Loucy (cell line): ENCODE measurements around the gene PLS1.

Source experiments
- H2AFZ ChIP-seq: fragments of 200-600 bp; sonication (generic); 2 replicates; pipeline ENCODE4 v1.6.0; 2016; ENCODE audit warnings: antibody characterized with exemption, mild to moderate bottlenecking, low read length, moderate library complexity
- H3F3A ChIP-seq: fragments of 200-600 bp; 2 replicates; pipeline ENCODE4 v1.6.0; 2016; ENCODE audit warnings: antibody characterized with exemption, low read depth, mild to moderate bottlenecking
- H3K27me3 ChIP-seq: fragments of 200-600 bp; sonication (generic); 2 replicates; pipeline ENCODE4 v1.6.1; 2014; ENCODE audit warnings: low read length, mild to moderate bottlenecking; ENCODE audit not compliant: insufficient read depth, poor library complexity, severe bottlenecking
- H3K36me3 ChIP-seq: fragments of 200-600 bp; sonication (generic); 2 replicates; pipeline ENCODE4 v1.6.1; 2016; ENCODE audit warnings: low read length; ENCODE audit not compliant: insufficient read depth
- H3K4me1 ChIP-seq: fragments of 200-600 bp; sonication (generic); 2 replicates; pipeline ENCODE4 v1.5.1; 2014; ENCODE audit warnings: low read length, mild to moderate bottlenecking; ENCODE audit not compliant: insufficient read depth, poor library complexity, severe bottlenecking
- H3K4me2 ChIP-seq: fragments of 200-600 bp; sonication (generic); 2 replicates; pipeline ENCODE4 v1.6.0; 2014; ENCODE audit warnings: antibody characterized with exemption, low read length, low read depth, mild to moderate bottlenecking; ENCODE audit not compliant: poor library complexity, severe bottlenecking
- H3K4me3 ChIP-seq: fragments of 200-600 bp; sonication (generic); 2 replicates; pipeline ENCODE4 v1.5.1; 2014; ENCODE audit warnings: low read length, mild to moderate bottlenecking, mixed read lengths; ENCODE audit not compliant: poor library complexity, severe bottlenecking
- H3K79me2 ChIP-seq: fragments of 200-600 bp; sonication (generic); 2 replicates; pipeline ENCODE4 v1.6.1; 2014; ENCODE audit warnings: low read length; ENCODE audit not compliant: insufficient read depth
- H3K9ac ChIP-seq: fragments of 200-600 bp; sonication (generic); 2 replicates; pipeline ENCODE4 v1.6.0; 2014; ENCODE audit warnings: mild to moderate bottlenecking, low read depth, low read length, moderate library complexity; ENCODE audit not compliant: poor library complexity, severe bottlenecking
- H3K9me2 ChIP-seq: fragments of 200-600 bp; sonication (generic); replicated peaks from 2 replicates; pipeline ENCODE4 v1.6.1; 2016; ENCODE audit warnings: low read depth, low read length, mixed read lengths
- H3K9me3 ChIP-seq: fragments of 200-600 bp; sonication (generic); 2 replicates; pipeline ENCODE4 v1.6.1; 2014; ENCODE audit warnings: mild to moderate bottlenecking, antibody characterized with exemption, low read length, low read depth; ENCODE audit not compliant: insufficient read depth
- H4K20me1 ChIP-seq: fragments of 200-600 bp; sonication (generic); 2 replicates; pipeline ENCODE4 v1.6.0; 2014; ENCODE audit warnings: antibody characterized with exemption, low read length, mild to moderate bottlenecking; ENCODE audit not compliant: insufficient read depth, poor library complexity, severe bottlenecking
- EZH2phosphoT487 ChIP-seq: fragments of 200-600 bp; IDR thresholded peaks from 2 replicates; pipeline ENCODE4 v1.6.1; 2018; ENCODE audit warnings: antibody characterized with exemption, mild to moderate bottlenecking, moderate library complexity, borderline replicate concordance
- TF ChIP-seq, protein P1 (sequence below): fragments of 200-600 bp; sonication (generic); conservative IDR thresholded peaks from 2 replicates; pipeline ENCODE4 v1.5.1; 2014; ENCODE audit warnings: mild to moderate bottlenecking, antibody characterized with exemption, low read length

PLS1 gene

DNA sequence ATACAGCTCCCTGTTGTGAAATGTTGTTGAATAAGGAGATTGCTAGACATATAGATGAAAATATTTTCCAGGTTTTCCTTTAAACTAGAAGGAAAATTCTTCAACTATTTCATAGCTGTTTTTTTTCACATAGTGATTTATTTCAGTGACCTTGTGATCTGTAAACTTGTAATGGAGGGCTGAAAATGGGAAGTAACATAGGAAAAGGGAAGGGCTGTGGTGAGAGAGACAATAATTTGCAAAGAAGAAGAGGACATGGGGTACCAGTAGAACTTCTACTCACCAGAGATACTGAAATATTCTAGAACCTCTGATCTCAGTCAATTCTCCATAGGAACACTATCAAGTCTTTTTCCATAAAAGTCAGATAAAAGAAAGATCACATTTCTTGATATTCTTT is 60.4 kb downstream of the PLS1 start:
- Histone ChIP-seq H3K9me2 (no peaks in the 10 kb centered on the region), H3K36me3 (no peaks in the 10 kb centered on the region), H3K79me2 (no peaks in the 10 kb centered on the region), H3K27me3 (no peaks in the 10 kb centered on the region), H3K9me3 (no peaks in the 10 kb centered on the region), H3K4me1 (peaks cover 13% of the 10 kb centered on the region), H3K4me2 (no peak overlapping the region), H4K20me1 (no peaks in the 10 kb centered on the region), H3K4me3 (no peak overlapping the region), H3K9ac (no peak overlapping the region), H3F3A (no peaks in the 10 kb centered on the region), H2AFZ (no peak overlapping the region)
- TF ChIP-seq, protein P1, sequence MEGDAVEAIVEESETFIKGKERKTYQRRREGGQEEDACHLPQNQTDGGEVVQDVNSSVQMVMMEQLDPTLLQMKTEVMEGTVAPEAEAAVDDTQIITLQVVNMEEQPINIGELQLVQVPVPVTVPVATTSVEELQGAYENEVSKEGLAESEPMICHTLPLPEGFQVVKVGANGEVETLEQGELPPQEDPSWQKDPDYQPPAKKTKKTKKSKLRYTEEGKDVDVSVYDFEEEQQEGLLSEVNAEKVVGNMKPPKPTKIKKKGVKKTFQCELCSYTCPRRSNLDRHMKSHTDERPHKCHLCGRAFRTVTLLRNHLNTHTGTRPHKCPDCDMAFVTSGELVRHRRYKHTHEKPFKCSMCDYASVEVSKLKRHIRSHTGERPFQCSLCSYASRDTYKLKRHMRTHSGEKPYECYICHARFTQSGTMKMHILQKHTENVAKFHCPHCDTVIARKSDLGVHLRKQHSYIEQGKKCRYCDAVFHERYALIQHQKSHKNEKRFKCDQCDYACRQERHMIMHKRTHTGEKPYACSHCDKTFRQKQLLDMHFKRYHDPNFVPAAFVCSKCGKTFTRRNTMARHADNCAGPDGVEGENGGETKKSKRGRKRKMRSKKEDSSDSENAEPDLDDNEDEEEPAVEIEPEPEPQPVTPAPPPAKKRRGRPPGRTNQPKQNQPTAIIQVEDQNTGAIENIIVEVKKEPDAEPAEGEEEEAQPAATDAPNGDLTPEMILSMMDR = no peak
- no peak for TF ChIP-seq EZH2phosphoT487

DNA sequence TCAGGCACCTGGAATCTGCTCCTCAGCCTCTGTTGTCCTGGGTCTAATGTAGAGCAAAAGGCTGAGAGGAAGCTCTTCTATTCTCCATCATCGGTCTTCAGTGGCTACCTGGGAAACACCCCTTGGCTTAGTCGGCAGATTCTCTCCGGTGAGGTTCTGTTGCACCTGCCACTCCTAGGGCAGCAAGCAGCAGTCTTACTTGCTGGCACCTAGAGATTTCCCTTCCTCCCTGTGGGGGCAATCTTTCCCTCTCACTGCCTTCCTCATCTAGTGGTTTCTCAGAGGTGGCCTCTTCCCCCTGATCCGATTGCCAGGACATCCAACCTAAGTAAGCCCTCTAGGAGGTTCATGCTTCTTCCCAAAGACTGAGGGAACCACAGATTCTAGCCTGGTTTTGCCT is 60.8 kb downstream of the PLS1 start:
- no peaks in the 10 kb centered on the region for H3K36me3 ChIP-seq
- no peak overlapping the region for H2AFZ ChIP-seq
- TF ChIP-seq EZH2phosphoT487 = no peak
- TF ChIP-seq, protein P1 = no peak
- H3K9me3 ChIP-seq = no peaks in the 10 kb centered on the region
- H3K27me3 ChIP-seq = no peaks in the 10 kb centered on the region
- H3K4me1 ChIP-seq = peaks cover 13% of the 10 kb centered on the region
- H3K4me3 ChIP-seq = no peak overlapping the region
- no peaks in the 10 kb centered on the region for H4K20me1 ChIP-seq
- no peaks in the 10 kb centered on the region for H3F3A ChIP-seq
- no peaks in the 10 kb centered on the region for H3K79me2 ChIP-seq
- no peak overlapping the region for H3K4me2 ChIP-seq
- H3K9me2 ChIP-seq = no peaks in the 10 kb centered on the region
- H3K9ac ChIP-seq = no peak overlapping the region

DNA sequence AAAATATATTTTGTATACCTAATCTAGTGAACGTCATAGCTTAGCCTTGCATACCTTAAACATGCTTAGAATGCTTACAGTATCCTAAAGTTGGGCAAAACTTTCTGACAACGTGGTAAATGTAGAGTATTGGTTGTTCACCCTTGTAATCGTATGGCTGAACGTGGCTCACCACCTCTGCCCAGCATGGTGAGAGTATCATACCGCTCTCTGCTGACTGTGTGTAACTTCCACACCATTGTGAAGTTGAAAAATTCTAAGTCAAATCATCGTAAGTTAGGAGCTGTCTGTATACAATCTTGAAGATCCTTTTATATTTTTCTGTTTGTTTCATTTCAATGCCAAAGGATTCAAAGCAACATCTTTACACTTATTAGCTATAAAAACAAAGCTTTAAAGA is 64.2 kb downstream of the PLS1 start:
- Histone ChIP-seq H3K9me3 (no peaks in the 10 kb centered on the region), H3K4me3 (no peak overlapping the region), H4K20me1 (no peaks in the 10 kb centered on the region), H3K9me2 (no peaks in the 10 kb centered on the region), H3K79me2 (no peaks in the 10 kb centered on the region), H3F3A (peaks cover 5% of the 10 kb centered on the region; the same call in 1 of the 2 replicates), H3K9ac (no peak overlapping the region), H3K36me3 (no peaks in the 10 kb centered on the region), H3K4me1 (peaks cover 35% of the 10 kb centered on the region), H2AFZ (no peak overlapping the region), H3K27me3 (no peaks in the 10 kb centered on the region), H3K4me2 (no peak overlapping the region)
- no peak for TF ChIP-seq EZH2phosphoT487
- TF ChIP-seq, protein P1 = no peak
